ENCODE measurements around the gene CEBPE. TPM values are rescaled to one million over a fixed set of nuclear protein-coding genes. Genes with fewer than 3 reads are reported as not detected.

Gene CEBPE
- total and polyA plus RNA-seq, 2 donors (not counting 3 experiments of a cell fraction or from before 2014, with no cell fraction given): not detected

- peaks cover 12% of the 10 kb centered on the region for H3K4me1 ChIP-seq (ENCODE audit: control insufficient read depth, extremely low read depth, insufficient read depth, low read length)
- ChIA-PET POLR2A (no interaction called here), CTCF (interaction anchor here (5.3 kb wide), 1 partner anchor 38 kb away, joined by 34 read pairs; no protein-coding TSS in a partner anchor)
- no peaks in the 10 kb centered on the region for H3K36me3 ChIP-seq (ENCODE audit: control insufficient read depth in 2 of 2, extremely low read depth in 1 of 2, insufficient read depth in 2 of 2, low read length in 2 of 2)
- no peak overlapping the region for H3K4me2 ChIP-seq (ENCODE audit: insufficient read depth, low read length)
- FAIRE-seq: no peak
- no peak for DNase-seq (ENCODE audit: low read depth, low spot score)
- H4K20me1 ChIP-seq (replicated peaks; ENCODE audit: control insufficient read depth, extremely low read depth, insufficient read depth, low read length): no peaks in the 10 kb centered on the region
- dilution Hi-C loops (cut with MboI; ENCODE audit: extremely low pct_ligation_motif_present, low sequenced_read_pairs) (no loop called here), intact Hi-C loops (cut with micrococcal nuclease) (no loop called here)
- no TSS peak for BruUV-seq (replicated peaks)
- no peak for TF ChIP-seq JUN (IDR thresholded peaks at IDR 0.05; ENCODE audit: borderline replicate concordance, insufficient read depth, insufficient read length, low read depth)
- TF ChIP-seq FOS (IDR thresholded peaks at IDR 0.05; ENCODE audit: borderline replicate concordance, insufficient read depth, low read length): no peak
- TF ChIP-seq MYC (IDR thresholded peaks at IDR 0.05; ENCODE audit: low read depth, low read length): no peak
- no peak for TF ChIP-seq EZH2 (IDR thresholded peaks at IDR 0.05; ENCODE audit: borderline replicate concordance, low read depth, low read length, severe bottlenecking)
- TF ChIP-seq POLR2AphosphoS5 (IDR thresholded peaks at IDR 0.05; ENCODE audit: insufficient read depth, low read depth, low read length): no peak
- no peak for TF ChIP-seq MAX (IDR thresholded peaks at IDR 0.05; ENCODE audit: insufficient read depth, insufficient read length)
- TF ChIP-seq POLR2A (IDR thresholded peaks at IDR 0.05; ENCODE audit: low read depth, low read length): no peak
- TF ChIP-seq CTCF (IDR thresholded peaks at IDR 0.05; ENCODE audit: extremely low read depth in 1 of 2, insufficient read depth in 1 of 2, low read depth in 1 of 2, low read length in 2 of 2): no peak
- TF ChIP-seq GATA2 (IDR thresholded peaks at IDR 0.05; ENCODE audit: insufficient read depth, insufficient read length, low read depth, low read length): no peak
- H2AFZ ChIP-seq (ENCODE audit: low read depth, low read length): no peak overlapping the region
- no peak overlapping the region for H3K4me3 ChIP-seq (replicated peaks in 1 of 3; ENCODE audit: insufficient read depth in 1 of 3, low read depth in 1 of 3, low read length in 3 of 3)
- no peaks in the 10 kb centered on the region for H3K27me3 ChIP-seq (ENCODE audit: control insufficient read depth in 2 of 2, insufficient read depth in 2 of 2, low read length in 2 of 2)
- no peak overlapping the region for H3K27ac ChIP-seq (ENCODE audit: insufficient read depth, low read depth, low read length)
- H3K9me1 ChIP-seq (replicated peaks; ENCODE audit: control insufficient read depth, extremely low read depth, insufficient read depth, low read length): no peaks in the 10 kb centered on the region
- H3K79me2 ChIP-seq (ENCODE audit: control insufficient read depth, insufficient read depth, low read length): no peaks in the 10 kb centered on the region
- no peaks in the 10 kb centered on the region for H3K9me3 ChIP-seq (replicated peaks; ENCODE audit: control insufficient read depth, insufficient read depth, low read length)
- no peak overlapping the region for H3K9ac ChIP-seq (replicated peaks; ENCODE audit: extremely low read depth, insufficient read depth, low read length)
Measured at GRCh38 chr14:23159532-23159931, 40.5 kb upstream of the CEBPE start.

All from endothelial cell of umbilical vein (primary cell).